ENCODE data around the gene ADAMTS17.

DNA sequence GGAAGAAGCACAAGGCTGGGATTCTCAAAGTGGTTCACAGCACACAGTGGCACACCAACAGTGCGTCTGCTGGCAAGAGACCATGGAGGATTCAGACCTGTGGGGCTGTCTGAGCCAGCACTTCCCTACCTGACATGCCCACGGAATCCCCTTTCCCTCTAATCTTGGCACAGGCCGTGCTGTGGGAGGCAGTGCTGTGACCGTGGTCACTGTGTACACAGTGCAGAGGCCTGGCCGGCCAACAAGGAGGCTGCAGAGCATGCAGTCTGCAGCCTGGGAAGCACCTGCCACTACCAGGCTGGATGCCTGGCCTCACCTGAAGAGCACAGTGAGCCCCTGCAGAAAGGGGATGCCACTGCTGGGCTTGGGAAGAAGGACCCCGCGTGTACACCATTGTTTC is 307.6 kb downstream of the ADAMTS17 start:
- TF ChIP-seq YY1 (IDR thresholded peaks at IDR 0.05; ENCODE audit: low read depth) (no peak), RAD21 (IDR thresholded peaks at IDR 0.05; ENCODE audit: low read depth) (no peak)

Data from Ishikawa (cell line).